ENCODE measurements around the gene SKA2. TPM values are rescaled to one million over a fixed set of nuclear protein-coding genes. Genes with fewer than 3 reads are reported as not detected.

Gene SKA2
- total RNA-seq, 6 experiments from 2014 or later, result 12.2 to 23.1 (median 13.5) TPM

- Histone ChIP-seq H3K4me3 (no peak overlapping the region), H3K27ac (no peak overlapping the region), H3K4me1 (no peaks in the 10 kb centered on the region), H3K27me3 (no peaks in the 10 kb centered on the region), H3K36me3 (no peaks in the 10 kb centered on the region), H3K9me3 (no peaks in the 10 kb centered on the region)
- intact Hi-C loops (cut with DNase I), result no loop called here
- no peak for TF ChIP-seq POLR2A (IDR thresholded peaks at IDR 0.05)
- TF ChIP-seq CTCF (IDR thresholded peaks at IDR 0.05), result no peak
- no peak for DNase-seq
- WGBS (ENCODE audit: insufficient coverage, low coverage, low lambda C conversion rate, missing lambda C conversion rate), result 89% methylated on average over 6 of the region's 7 CpGs
- ATAC-seq, result no peak
Observed at GRCh38 chr17:59178266-59178985, 23.4 kb upstream of the SKA2 start.

GRCh38 chr17:59175076-59175475 is 20.1 kb upstream of the SKA2 start:
- intact Hi-C loops (cut with DNase I), result no loop called here
- ATAC-seq, result no peak
- TF ChIP-seq POLR2A (IDR thresholded peaks at IDR 0.05), result no peak
- TF ChIP-seq CTCF (IDR thresholded peaks at IDR 0.05), result no peak
- no peak overlapping the region for H3K27ac ChIP-seq
- H3K4me3 ChIP-seq, result no peak overlapping the region
- H3K9me3 ChIP-seq, result no peaks in the 10 kb centered on the region
- no peaks in the 10 kb centered on the region for H3K27me3 ChIP-seq
- WGBS (ENCODE audit: insufficient coverage, low coverage, low lambda C conversion rate, missing lambda C conversion rate), result 100% methylated on average over 5 of the region's 7 CpGs
- no peaks in the 10 kb centered on the region for H3K4me1 ChIP-seq
- no peaks in the 10 kb centered on the region for H3K36me3 ChIP-seq
- DNase-seq, result no peak

GRCh38 chr17:59174671-59175070 is 19.7 kb upstream of the SKA2 start:
- Histone ChIP-seq H3K36me3 (no peaks in the 10 kb centered on the region), H3K27ac (no peak overlapping the region), H3K9me3 (no peaks in the 10 kb centered on the region), H3K27me3 (no peaks in the 10 kb centered on the region), H3K4me3 (no peak overlapping the region), H3K4me1 (no peaks in the 10 kb centered on the region)
- TF ChIP-seq CTCF (IDR thresholded peaks at IDR 0.05) (no peak), POLR2A (IDR thresholded peaks at IDR 0.05) (no peak)
- intact Hi-C loops (cut with DNase I), result no loop called here
- DNase-seq (no peak), ATAC-seq (no peak)
- 98% methylated on average over 4 of the region's 11 CpGs for WGBS (ENCODE audit: insufficient coverage, low coverage, low lambda C conversion rate, missing lambda C conversion rate)

GRCh38 chr17:59172436-59173004 is 17.5 kb upstream of the SKA2 start:
- intact Hi-C loops (cut with DNase I), result no loop called here
- WGBS (ENCODE audit: insufficient coverage, low coverage, low lambda C conversion rate, missing lambda C conversion rate), result no CpG with 5 or more reads among the region's 33 CpGs
- Histone ChIP-seq H3K27me3 (no peaks in the 10 kb centered on the region), H3K27ac (no peak overlapping the region), H3K4me3 (no peak overlapping the region), H3K9me3 (no peaks in the 10 kb centered on the region), H3K4me1 (no peaks in the 10 kb centered on the region), H3K36me3 (no peaks in the 10 kb centered on the region)
- no peak for TF ChIP-seq POLR2A (IDR thresholded peaks at IDR 0.05)
- no peak for TF ChIP-seq CTCF (IDR thresholded peaks at IDR 0.05)
- ATAC-seq (no peak), DNase-seq (no peak)

Measured in right lobe of liver (tissue), 6 donors.